PC-9 (cell line): ENCODE measurements around the gene SNRPD3. TPM values are rescaled to one million over a fixed set of nuclear protein-coding genes. Genes with fewer than 3 reads are reported as not detected.

ENCODE experiments used
- BruUV-seq: library from RNA; stranded (reverse); fragments of 400-500 nt; replicated peaks from 2 replicates; lab custom pipeline; 2021; lab: Mats Ljungman, UMichigan
- CTCF ChIA-PET: fragments of 300-600 bp; sonication (Branson Sonifier 250); formaldehyde crosslinking; loops from one replicate; lab custom pipeline; 2022; ENCODE audit warnings: antibody characterized with exemption; lab: Charles Lee
- POLR2A ChIA-PET: fragments of 300-600 bp; sonication (Branson Sonifier 250); formaldehyde crosslinking; loops from one replicate; lab custom pipeline; 2022; ENCODE audit warnings: antibody characterized with exemption; ENCODE audit not compliant: unreplicated experiment; lab: Charles Lee
- DNase-seq, 2 experiments: peaks; one replicate each; pipeline versions ENCODE4 v3.0.0 to v3.0.0-alpha.2; 2015 to 2022; ENCODE audit warnings: mixed read lengths in 1 of 2
- H2AFZ ChIP-seq: fragments of 200-600 bp; sonication (generic); 2 replicates; pipeline ENCODE4 v1.8.1; 2017; ENCODE audit warnings: antibody characterized with exemption
- H3F3A ChIP-seq: fragments of 200-600 bp; sonication (generic); 2 replicates; pipeline ENCODE4 v1.8.1; 2017; ENCODE audit warnings: antibody characterized with exemption, mild to moderate bottlenecking, low read depth; ENCODE audit not compliant: insufficient read depth
- H3K27ac ChIP-seq: fragments of 200-600 bp; sonication (generic); 2 replicates; pipeline ENCODE4 v1.6.1; 2016; ENCODE audit warnings: mixed run types
- H3K27me3 ChIP-seq: fragments of 200-600 bp; sonication (generic); 2 replicates; pipeline ENCODE4 v1.6.1; 2016; ENCODE audit warnings: low read depth, mixed run types; ENCODE audit not compliant: insufficient read depth
- H3K36me3 ChIP-seq: fragments of 200-600 bp; sonication (generic); 2 replicates; pipeline ENCODE4 v1.6.1; 2016; ENCODE audit warnings: low read depth, mixed run types
- H3K4me1 ChIP-seq: fragments of 200-600 bp; sonication (generic); replicated peaks from 2 replicates; pipeline ENCODE4 v1.6.1; 2016; ENCODE audit warnings: mixed run types; ENCODE audit not compliant: insufficient read depth
- H3K4me2 ChIP-seq: fragments of 200-600 bp; sonication (generic); 2 replicates; pipeline ENCODE4 v1.6.1; 2017; ENCODE audit warnings: mixed run types
- H3K4me3 ChIP-seq: fragments of 200-600 bp; sonication (generic); 2 replicates; pipeline ENCODE4 v1.6.1; 2016; ENCODE audit warnings: mixed run types
- H3K79me2 ChIP-seq: fragments of 200-600 bp; sonication (generic); 2 replicates; pipeline ENCODE4 v1.6.1; 2017; ENCODE audit warnings: low read depth, mixed run types
- H3K9me2 ChIP-seq: fragments of 200-600 bp; sonication (generic); 2 replicates; pipeline ENCODE4 v1.8.1; 2017; ENCODE audit warnings: mild to moderate bottlenecking; ENCODE audit not compliant: insufficient read depth
- H3K9me3 ChIP-seq: fragments of 200-600 bp; sonication (generic); 2 replicates; pipeline ENCODE4 v1.8.1; 2016; ENCODE audit warnings: low read depth; ENCODE audit not compliant: insufficient read depth
- H4K20me1 ChIP-seq: fragments of 200-600 bp; sonication (generic); 2 replicates; pipeline ENCODE4 v1.8.1; 2017; ENCODE audit not compliant: insufficient read depth
- EZH2 ChIP-seq: fragments of 200-600 bp; sonication (generic); IDR thresholded peaks from 2 replicates; pipeline ENCODE4 v1.8.0; 2017; ENCODE audit warnings: antibody characterized with exemption, low read depth
- intact Hi-C: fragments of 100-400 bp; cut with micrococcal nuclease; formaldehyde crosslinking; loops from one replicate; pipeline ENCODE4 v1.10.0; 2022; ENCODE audit not compliant: unreplicated experiment
- total RNA-seq: library from RNA; stranded (reverse); gene quantifications from 2 replicates; pipeline ENCODE4 v1.2.3, GENCODE V29; 2021
- TF ChIP-seq, protein P1 (sequence below): fragments of 200-600 bp; sonication (generic); conservative IDR thresholded peaks from 2 replicates; pipeline ENCODE4 v1.6.1; 2017; ENCODE audit warnings: mixed run types, antibody characterized with exemption, mild to moderate bottlenecking, moderate library complexity

The SNRPD3 gene
- total RNA-seq, 1 experiment from 2014 or later = 117 TPM

DNA sequence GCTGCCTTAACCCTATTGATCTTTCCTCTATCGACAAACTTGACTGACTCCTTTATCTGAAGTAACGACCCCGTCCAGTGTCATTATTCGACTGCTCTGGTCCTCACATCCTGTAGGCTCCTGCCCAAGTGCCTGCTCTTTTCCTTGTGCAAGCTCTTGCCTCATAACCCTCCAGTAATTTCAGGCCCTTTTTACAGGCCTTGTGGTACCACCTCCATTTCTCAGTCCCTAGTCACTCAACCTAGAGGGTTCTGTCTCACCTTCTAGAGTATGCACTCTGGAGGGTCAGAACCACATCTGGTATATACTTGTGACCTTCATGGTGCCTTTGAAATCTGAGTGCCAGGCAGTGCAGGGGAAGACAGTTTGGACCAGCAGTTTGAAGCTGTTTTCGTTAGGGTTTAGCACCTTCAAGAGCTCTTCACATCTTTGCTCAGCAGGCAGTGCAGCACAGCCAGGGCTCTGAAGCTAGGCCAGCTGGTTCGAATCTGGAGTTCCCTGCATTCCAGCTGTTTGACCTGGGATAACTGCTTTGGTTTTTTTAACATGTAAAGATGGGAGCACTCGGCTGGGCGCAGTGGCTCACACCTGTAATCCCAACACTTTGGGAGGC lies 11.2 kb downstream of the SNRPD3 start:
- no peak overlapping the region for H3K4me3 ChIP-seq
- peaks cover 70% of the 10 kb centered on the region for H4K20me1 ChIP-seq
- peaks cover 56% of the 10 kb centered on the region for H3K79me2 ChIP-seq
- H3K27me3 ChIP-seq = no peaks in the 10 kb centered on the region
- POLR2A ChIA-PET = no interaction called here
- no peak for DNase-seq
- CTCF ChIA-PET = no interaction called here
- no peaks in the 10 kb centered on the region for H3K9me3 ChIP-seq
- H3F3A ChIP-seq = peaks cover 5% of the 10 kb centered on the region; the same call in 1 of the 2 replicates
- peaks cover 11% of the 10 kb centered on the region; the same call in 1 of the 2 replicates for H3K36me3 ChIP-seq
- BruUV-seq = no TSS peak
- TF ChIP-seq EZH2 = no peak
- TF ChIP-seq, protein P1, sequence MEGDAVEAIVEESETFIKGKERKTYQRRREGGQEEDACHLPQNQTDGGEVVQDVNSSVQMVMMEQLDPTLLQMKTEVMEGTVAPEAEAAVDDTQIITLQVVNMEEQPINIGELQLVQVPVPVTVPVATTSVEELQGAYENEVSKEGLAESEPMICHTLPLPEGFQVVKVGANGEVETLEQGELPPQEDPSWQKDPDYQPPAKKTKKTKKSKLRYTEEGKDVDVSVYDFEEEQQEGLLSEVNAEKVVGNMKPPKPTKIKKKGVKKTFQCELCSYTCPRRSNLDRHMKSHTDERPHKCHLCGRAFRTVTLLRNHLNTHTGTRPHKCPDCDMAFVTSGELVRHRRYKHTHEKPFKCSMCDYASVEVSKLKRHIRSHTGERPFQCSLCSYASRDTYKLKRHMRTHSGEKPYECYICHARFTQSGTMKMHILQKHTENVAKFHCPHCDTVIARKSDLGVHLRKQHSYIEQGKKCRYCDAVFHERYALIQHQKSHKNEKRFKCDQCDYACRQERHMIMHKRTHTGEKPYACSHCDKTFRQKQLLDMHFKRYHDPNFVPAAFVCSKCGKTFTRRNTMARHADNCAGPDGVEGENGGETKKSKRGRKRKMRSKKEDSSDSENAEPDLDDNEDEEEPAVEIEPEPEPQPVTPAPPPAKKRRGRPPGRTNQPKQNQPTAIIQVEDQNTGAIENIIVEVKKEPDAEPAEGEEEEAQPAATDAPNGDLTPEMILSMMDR = no peak
- no peak overlapping the region for H2AFZ ChIP-seq
- no peaks in the 10 kb centered on the region for H3K9me2 ChIP-seq
- intact Hi-C loops = no loop called here
- H3K4me1 ChIP-seq = no peaks in the 10 kb centered on the region
- H3K27ac ChIP-seq = no peak overlapping the region
- no peak overlapping the region for H3K4me2 ChIP-seq

DNA sequence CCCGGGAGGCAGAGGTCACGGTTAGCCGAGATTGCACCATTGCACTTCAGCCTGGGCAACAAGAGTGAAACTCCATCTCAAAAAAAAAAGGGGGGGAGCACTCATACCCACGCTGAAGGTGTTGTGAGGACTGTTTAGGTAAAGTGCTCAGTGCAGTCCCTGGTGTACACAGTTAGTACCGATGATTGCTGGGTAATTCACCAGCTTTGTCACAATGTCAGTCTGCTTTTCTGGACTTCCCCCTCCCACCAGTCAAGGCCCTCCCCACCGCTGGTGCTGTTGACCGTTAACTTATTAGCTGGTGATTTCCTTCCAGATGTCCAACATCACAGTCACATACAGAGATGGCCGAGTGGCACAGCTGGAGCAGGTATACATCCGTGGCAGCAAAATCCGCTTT lies 11.9 kb downstream of the SNRPD3 start:
- CTCF ChIA-PET = no interaction called here
- Histone ChIP-seq H3K27me3 (no peaks in the 10 kb centered on the region), H3K36me3 (peaks cover 11% of the 10 kb centered on the region; the same call in 1 of the 2 replicates), H3K9me2 (no peaks in the 10 kb centered on the region), H3K4me2 (no peak overlapping the region), H3K9me3 (no peaks in the 10 kb centered on the region), H3K4me1 (no peaks in the 10 kb centered on the region), H2AFZ (no peak overlapping the region), H3K4me3 (no peak overlapping the region), H3K27ac (no peak overlapping the region), H3K79me2 (peaks cover 49% of the 10 kb centered on the region), H4K20me1 (peaks cover 64% of the 10 kb centered on the region), H3F3A (peaks cover 5% of the 10 kb centered on the region; the same call in 1 of the 2 replicates)
- POLR2A ChIA-PET = no interaction called here
- no peak for DNase-seq
- intact Hi-C loops = no loop called here
- BruUV-seq = no TSS peak
- TF ChIP-seq, protein P1 = no peak

DNA sequence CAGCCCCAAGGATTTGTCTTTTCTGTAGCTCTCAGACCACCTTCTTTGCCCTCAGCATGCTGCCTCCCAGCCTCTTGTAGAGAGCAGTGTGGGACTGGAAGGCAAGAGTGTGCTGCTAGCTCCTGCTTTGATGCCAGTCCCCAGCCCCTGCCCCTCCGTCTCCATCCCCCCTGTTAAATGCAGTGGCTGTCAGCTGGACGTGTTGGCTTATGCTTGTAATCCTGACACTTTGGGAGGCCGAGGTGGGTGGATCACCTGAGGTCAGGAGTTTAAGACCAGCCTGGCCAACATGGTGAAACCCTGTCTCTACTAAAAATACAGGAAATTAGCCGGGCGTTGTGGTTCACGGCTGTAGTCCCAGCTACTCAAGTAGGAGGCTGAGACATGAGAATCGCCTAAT lies 15.5 kb downstream of the SNRPD3 start:
- Histone ChIP-seq H4K20me1 (peaks cover 31% of the 10 kb centered on the region), H3K36me3 (peaks cover 11% of the 10 kb centered on the region; the same call in 1 of the 2 replicates), H3K9me3 (no peaks in the 10 kb centered on the region), H3K27me3 (no peaks in the 10 kb centered on the region), H3F3A (peaks cover 8% of the 10 kb centered on the region; the same call in 1 of the 2 replicates), H3K27ac (no peak overlapping the region), H3K4me3 (no peak overlapping the region), H3K4me2 (no peak overlapping the region), H3K4me1 (no peaks in the 10 kb centered on the region), H3K79me2 (peaks cover 15% of the 10 kb centered on the region), H3K9me2 (no peaks in the 10 kb centered on the region), H2AFZ (no peak overlapping the region)
- TF ChIP-seq, protein P1 = no peak
- TF ChIP-seq EZH2 = no peak
- intact Hi-C loops = no loop called here
- no peak for DNase-seq
- no TSS peak for BruUV-seq
- POLR2A ChIA-PET = no interaction called here
- CTCF ChIA-PET = no interaction called here
